Stimulated activated CD4-positive, alpha-beta T cell treated with anti-CD3 and anti-CD28 coated beads, Interleukin-1b, Interleukin-23, amount 100 ng/mL, for 48 hours (primary cell): ENCODE data around the gene ARHGAP19.

Source experiments
- DNase-seq: peaks from one replicate; pipeline ENCODE4 v3.0.0-alpha.2; 2020

ARHGAP19 gene

GRCh38 chr10:97292097-97292861 lies at the start of gene ARHGAP19:
ARHGAP19 (minus strand) TSS chr10:97292637; CDS start chr10:97292627, 10 bp downstream.
- DNase-seq: peak; percentile 97

- no peak for DNase-seq
Measured at GRCh38 chr10:97341416-97341815, 49.0 kb upstream of the ARHGAP19 start.

- DNase-seq: no peak
Measured at GRCh38 chr10:97338041-97338440, 45.6 kb upstream of the ARHGAP19 start.

GRCh38 chr10:97336942-97337831 lies 44.8 kb upstream of the ARHGAP19 start:
- DNase-seq: no peak

- DNase-seq: no peak
Measured at GRCh38 chr10:97336446-97336845, 44.0 kb upstream of the ARHGAP19 start.

GRCh38 chr10:97336006-97336405 lies 43.6 kb upstream of the ARHGAP19 start:
- no peak for DNase-seq

GRCh38 chr10:97335188-97335619 lies 42.8 kb upstream of the ARHGAP19 start:
- no peak for DNase-seq

- DNase-seq: peak; percentile 85
Measured at GRCh38 chr10:97334370-97335175, 42.1 kb upstream of the ARHGAP19 start, which contains the start of gene FRAT2. FRAT2 (minus strand) TSS chr10:97334729; CDS start chr10:97334572, 157 bp downstream.

- peak; percentile 46 for DNase-seq
Measured at GRCh38 chr10:97333601-97334369, 41.3 kb upstream of the ARHGAP19 start.

GRCh38 chr10:97333351-97333600 lies 40.8 kb upstream of the ARHGAP19 start:
- DNase-seq: no peak

GRCh38 chr10:97332591-97333350 lies 40.3 kb upstream of the ARHGAP19 start:
- DNase-seq: no peak

- no peak for DNase-seq
Measured at GRCh38 chr10:97331153-97331703, 38.8 kb upstream of the ARHGAP19 start.

GRCh38 chr10:97329766-97330165 lies 37.3 kb upstream of the ARHGAP19 start:
- DNase-seq: no peak

- no peak for DNase-seq
Measured at GRCh38 chr10:97328646-97329453, 36.4 kb upstream of the ARHGAP19 start.

GRCh38 chr10:97327348-97328294 lies 35.2 kb upstream of the ARHGAP19 start:
- DNase-seq: no peak

- DNase-seq: no peak
Measured at GRCh38 chr10:97325754-97326153, 33.3 kb upstream of the ARHGAP19 start.

- no peak for DNase-seq
Measured at GRCh38 chr10:97323501-97323900, 31.1 kb upstream of the ARHGAP19 start.

- DNase-seq: no peak
Measured at GRCh38 chr10:97321804-97322190, 29.4 kb upstream of the ARHGAP19 start.
